Posterior cingulate gyrus (tissue), 11 donors: ENCODE data around the gene SLC40A1.

Experiments used
- DNase-seq, 10 donors: peaks; one replicate each; pipeline versions ENCODE4 v3.0.0 to v3.0.0-alpha.2; 2020 to 2021; ENCODE audit warnings: mixed read lengths in 3 of 10
- intact Hi-C: fragments of 100-400 bp; cut with DNase I; formaldehyde crosslinking; loops from one replicate; pipeline ENCODE4 v1.15.1; 2023

SLC40A1 gene

GRCh38 chr2:189601043-189601442, 20.5 kb upstream of the SLC40A1 start:
- intact Hi-C loops, result no loop called here

GRCh38 chr2:189599245-189599644, 18.7 kb upstream of the SLC40A1 start:
- intact Hi-C loops, result no loop called here
- DNase-seq, result no peak

More at GRCh38 chr2:189601043-189601442, 20.5 kb upstream of the SLC40A1 start:
- no peak for DNase-seq

- DNase-seq, result no peak
- intact Hi-C loops, result no loop called here
Observed at GRCh38 chr2:189595417-189595816, 14.8 kb upstream of the SLC40A1 start.

- intact Hi-C loops, result no loop called here
- no peak for DNase-seq
Observed at GRCh38 chr2:189594305-189594704, 13.7 kb upstream of the SLC40A1 start.

GRCh38 chr2:189593115-189593514, 12.5 kb upstream of the SLC40A1 start:
- DNase-seq, result no peak
- intact Hi-C loops, result no loop called here

GRCh38 chr2:189592353-189592984, 11.9 kb upstream of the SLC40A1 start:
- DNase-seq, result no peak
- intact Hi-C loops, result no loop called here

- intact Hi-C loops, result no loop called here
- no peak for DNase-seq
Observed at GRCh38 chr2:189587780-189588179, 7.2 kb upstream of the SLC40A1 start.

GRCh38 chr2:189585226-189585756, 4.7 kb upstream of the SLC40A1 start:
- no peak for DNase-seq
- intact Hi-C loops, result no loop called here

- DNase-seq, result no peak
- intact Hi-C loops, result no loop called here
Observed at GRCh38 chr2:189584686-189585085, 4.1 kb upstream of the SLC40A1 start.

- no peak for DNase-seq
Observed at GRCh38 chr2:189583227-189584198, 2.9 kb upstream of the SLC40A1 start.

GRCh38 chr2:189582809-189583192, 2.2 kb upstream of the SLC40A1 start:
- DNase-seq, result no peak
- intact Hi-C loops, result no loop called here

More at GRCh38 chr2:189583227-189584198, 2.9 kb upstream of the SLC40A1 start:
- intact Hi-C loops, result no loop called here

- no peak for DNase-seq
- intact Hi-C loops, result no loop called here
Observed at GRCh38 chr2:189582140-189582808, 1.7 kb upstream of the SLC40A1 start.

GRCh38 chr2:189581354-189582139, 961 bp upstream of the SLC40A1 start:
- intact Hi-C loops, result no loop called here
- DNase-seq, result peak in 1 of 10 donors; percentile 72

- intact Hi-C loops, result no loop called here
- DNase-seq, result peak in 2 of 10 donors; percentile 43 to 59
Observed at GRCh38 chr2:189580241-189580651, 340 bp downstream of the SLC40A1 start.

- intact Hi-C loops, result no loop called here
Observed at GRCh38 chr2:189579585-189580186, 900 bp downstream of the SLC40A1 start.

GRCh38 chr2:189578272-189578950, 2.2 kb downstream of the SLC40A1 start:
- no peak for DNase-seq
- intact Hi-C loops, result no loop called here

More at GRCh38 chr2:189579585-189580186, 900 bp downstream of the SLC40A1 start:
- DNase-seq, result no peak

GRCh38 chr2:189577121-189577520, 3.5 kb downstream of the SLC40A1 start:
- intact Hi-C loops, result no loop called here
- DNase-seq, result no peak

- intact Hi-C loops, result no loop called here
Observed at GRCh38 chr2:189576396-189576795, 4.2 kb downstream of the SLC40A1 start.

More at GRCh38 chr2:189576396-189576795, 4.2 kb downstream of the SLC40A1 start:
- no peak for DNase-seq
